CD4-positive, alpha-beta T cell (primary cell): Measurements from ENCODE around the gene MDM1. TPM values are rescaled to one million over a fixed set of nuclear protein-coding genes. Genes with fewer than 3 reads are reported as not detected.

ENCODE experiments used
- ATAC-seq: fragments of 200-7000 bp; cut with Tn5 transposase; one replicate; pipeline ENCODE4 v1.10.0; 2022; ENCODE audit warnings: mild to moderate bottlenecking; ENCODE audit not compliant: poor library complexity
- CTCF ChIA-PET: fragments of 350-600 bp; sonication (Branson Sonifier 250); formaldehyde crosslinking; loops from one replicate; lab custom pipeline; 2021; ENCODE audit warnings: antibody characterized with exemption, inconsistent platforms; lab: Charles Lee
- POLR2A ChIA-PET: fragments of 350-600 bp; sonication (Branson Sonifier 250); formaldehyde crosslinking; loops from one replicate; lab custom pipeline; 2021; ENCODE audit warnings: antibody characterized with exemption, inconsistent platforms; lab: Charles Lee
- DNase-seq, 14 experiments: peaks; one replicate each; pipeline ENCODE4 v3.0.0-alpha.2; 2013 to 2020; ENCODE audit warnings: mixed read lengths in 2 of 14
- H3K27ac ChIP-seq, 2 donors: one replicate each; pipeline versions ENCODE4 v1.5.1 to v1.7.0; 2013; ENCODE audit warnings: low read length in 2 of 2, low read depth in 1 of 2, mild to moderate bottlenecking in 1 of 2
- H3K27me3 ChIP-seq, 2 experiments: 1 replicate in 1 of 2; 2 replicates in 1 of 2; pipeline versions ENCODE4 v1.6.1 to v1.7.0; 2013; ENCODE audit warnings: low read length in 2 of 2, control low read depth in 1 of 2, mild to moderate bottlenecking in 1 of 2, moderate library complexity in 1 of 2; ENCODE audit not compliant: insufficient read depth in 2 of 2, control insufficient read depth in 1 of 2
- H3K36me3 ChIP-seq: one replicate; pipeline ENCODE4 v1.6.1; 2013; ENCODE audit warnings: low read length, control low read depth; ENCODE audit not compliant: insufficient read depth
- H3K4me1 ChIP-seq: one replicate; pipeline ENCODE4 v1.6.1; 2013; ENCODE audit warnings: low read length, control low read depth; ENCODE audit not compliant: insufficient read depth
- H3K4me3 ChIP-seq: one replicate; pipeline ENCODE4 v1.5.1; 2013; ENCODE audit warnings: mild to moderate bottlenecking, low read length, moderate library complexity
- H3K9me3 ChIP-seq, 2 experiments: 1 replicate in 1 of 2; 2 replicates in 1 of 2; pipeline versions ENCODE4 v1.6.1 to v1.7.0; 2013; ENCODE audit warnings: low read length in 2 of 2, mild to moderate bottlenecking in 2 of 2, control low read depth in 1 of 2, moderate library complexity in 1 of 2; ENCODE audit not compliant: control insufficient read depth in 1 of 2, insufficient read depth in 1 of 2
- H3K27ac Mint-ChIP-seq: one replicate; pipeline ENCODE4 v1.8.0; 2020; ENCODE audit warnings: mixed read lengths
- H3K27me3 Mint-ChIP-seq: one replicate; pipeline ENCODE4 v1.8.0; 2021; ENCODE audit warnings: mixed read lengths
- H3K36me3 Mint-ChIP-seq: one replicate; pipeline ENCODE4 v1.8.0; 2021; ENCODE audit warnings: low read depth, mixed read lengths
- H3K4me1 Mint-ChIP-seq: one replicate; pipeline ENCODE4 v1.8.0; 2021; ENCODE audit warnings: low read depth, mixed read lengths
- H3K4me3 Mint-ChIP-seq: one replicate; pipeline ENCODE4 v1.8.0; 2020; ENCODE audit warnings: mild to moderate bottlenecking, mixed read lengths
- H3K9me3 Mint-ChIP-seq: one replicate; pipeline ENCODE4 v1.8.0; 2020; ENCODE audit warnings: mixed read lengths
- CTCF ChIP-seq: fragments of 200-600 bp; IDR thresholded peaks from one replicate; pipeline ENCODE4 v1.8.0; 2022; ENCODE audit warnings: antibody characterized with exemption, mild to moderate bottlenecking
- intact Hi-C, 2 experiments: fragments of 100-400 bp; cut with DNase I in 1 of 2; cut with micrococcal nuclease in 1 of 2; formaldehyde crosslinking; loops; one replicate each; pipeline versions ENCODE4 v1.15.1 to v1.9.0; 2023 to 2025; cut with DNase I, micrococcal nuclease
- total RNA-seq, 174 experiments: library from RNA in 2 of 174; stranded (reverse) in 2 of 174; gene quantifications; one replicate each; pipeline ENCODE4 v1.2.3 and lab custom pipeline; 2021 to 2026

Gene MDM1
- total RNA-seq, 2 experiments from 2014 or later: 11.0 to 11.6 TPM

DNA sequence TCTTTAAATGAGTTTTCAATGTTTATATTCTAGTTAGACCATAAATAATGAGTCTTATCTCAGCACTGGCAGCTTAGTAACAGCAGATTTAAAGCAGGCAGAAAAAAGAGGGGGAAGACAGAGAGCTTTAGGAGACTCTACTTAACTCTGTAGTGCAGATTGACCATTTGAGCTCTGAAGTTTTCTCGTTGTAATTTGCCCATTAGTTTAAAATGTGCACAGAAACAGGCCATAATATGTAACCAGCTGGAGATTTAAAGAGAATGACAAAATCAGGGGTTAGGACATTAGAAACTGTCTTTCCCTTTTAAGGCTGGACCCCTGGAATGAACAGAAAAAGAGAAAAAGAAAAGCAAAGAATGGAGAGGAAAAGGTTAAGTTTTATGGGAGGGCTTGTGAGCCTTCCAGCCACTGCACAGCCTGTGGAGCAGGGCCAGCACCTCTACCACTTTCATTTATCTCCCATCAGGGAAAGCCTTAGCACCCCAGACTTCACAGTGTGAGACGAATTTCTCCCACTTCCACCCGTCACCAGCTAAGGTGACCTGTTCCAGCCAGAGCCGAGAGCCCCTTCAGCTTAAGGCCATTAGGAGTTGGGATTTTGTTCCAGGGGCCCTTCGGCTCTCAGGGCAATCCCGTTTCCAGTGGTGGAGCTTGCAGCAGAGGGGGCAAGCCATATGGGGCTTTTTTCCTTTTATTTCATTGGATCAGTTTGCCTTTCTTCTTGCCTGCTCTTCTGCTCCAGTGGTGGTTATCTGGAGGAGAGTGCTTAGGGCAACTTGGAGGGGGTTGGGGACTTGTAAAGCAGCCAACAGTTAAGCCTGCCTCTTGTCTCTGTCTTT lies 86.8 kb downstream of the MDM1 start:
- H3K27me3 ChIP-seq: no peaks in the 10 kb centered on the region
- no peaks in the 10 kb centered on the region for H3K36me3 Mint-ChIP-seq
- H3K27ac ChIP-seq: no peak overlapping the region
- no peak for DNase-seq
- no peak for ATAC-seq
- no peak overlapping the region for H3K4me3 ChIP-seq
- H3K4me1 ChIP-seq: peaks cover 6% of the 10 kb centered on the region
- ChIA-PET CTCF (no interaction called here), POLR2A (no interaction called here)
- no peaks in the 10 kb centered on the region for H3K9me3 ChIP-seq
- no peaks in the 10 kb centered on the region for H3K9me3 Mint-ChIP-seq
- no peak overlapping the region for H3K27ac Mint-ChIP-seq
- H3K36me3 ChIP-seq: no peaks in the 10 kb centered on the region
- H3K4me1 Mint-ChIP-seq: peaks cover 10% of the 10 kb centered on the region
- no peak for TF ChIP-seq CTCF
- no peak overlapping the region for H3K4me3 Mint-ChIP-seq
- no peaks in the 10 kb centered on the region for H3K27me3 Mint-ChIP-seq
- intact Hi-C loops: no loop called here

Other genes with a start within 250 kb of the MDM1 start
- gene IFNG, start 172.6 kb downstream of the MDM1 start, total RNA-seq: 1 to 10 TPM; 2.9 to 3.2 TPM
- under 1 TPM in 1 of 2 experiments, not detected in 1; 0.25 TPM for gene IL26, start 106.6 kb downstream of the MDM1 start, total RNA-seq
- not detected for gene IL22, start 78.8 kb downstream of the MDM1 start, total RNA-seq